Testis (tissue), 2 donors: ENCODE data around the gene HSD17B1.

Experiments used
- CTCF ChIP-seq, 3 experiments: fragments of 450-650 bp in 2 of 3; fragments of 200-600 bp in 1 of 3; sonication (generic) in 1 of 3; IDR thresholded peaks; one replicate each; pipeline ENCODE4 v1.5.1; 2016 to 2019; ENCODE audit warnings: antibody characterized with exemption in 3 of 3, mild to moderate bottlenecking in 2 of 3, moderate library complexity in 1 of 3
- POLR2A ChIP-seq: fragments of 450-650 bp; IDR thresholded peaks from one replicate; pipeline ENCODE4 v1.6.1; 2017; ENCODE audit warnings: antibody characterized with exemption, mild to moderate bottlenecking, moderate library complexity

DNA sequence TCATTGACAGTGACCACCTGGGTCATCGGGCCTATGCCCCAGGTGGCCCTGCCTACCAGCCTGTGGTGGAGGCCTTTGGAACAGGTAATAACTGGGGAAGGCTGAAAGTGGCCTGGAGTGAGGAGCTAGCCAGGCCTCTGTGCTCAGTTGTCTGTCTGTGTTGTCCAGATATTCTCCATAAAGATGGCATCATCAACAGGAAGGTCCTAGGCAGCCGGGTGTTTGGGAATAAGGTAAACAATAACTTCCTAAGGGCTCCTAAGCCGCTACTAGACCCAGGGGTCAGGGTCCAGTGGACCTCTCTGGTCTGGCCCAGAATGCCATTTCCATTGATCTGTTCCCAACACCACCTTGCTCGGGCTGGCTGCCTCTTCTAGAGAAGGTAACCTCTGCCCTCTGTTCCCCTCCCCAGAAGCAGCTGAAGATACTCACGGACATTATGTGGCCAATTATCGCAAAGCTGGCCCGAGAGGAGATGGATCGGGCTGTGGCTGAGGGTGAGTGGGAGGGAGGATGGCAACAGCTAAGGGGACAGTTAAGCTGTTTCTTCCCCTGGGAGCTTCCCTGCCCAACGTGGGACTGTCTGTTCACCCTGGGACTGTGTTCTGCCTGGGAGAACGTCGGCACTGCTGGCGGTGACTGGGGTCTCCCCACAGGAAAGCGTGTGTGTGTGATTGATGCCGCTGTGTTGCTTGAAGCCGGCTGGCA is 12.2 kb downstream of the HSD17B1 start:
- TF ChIP-seq POLR2A (no peak), CTCF (IDR thresholded peaks at IDR 0.05) (no peak)
